Dermis microvascular lymphatic vessel endothelial cell (primary cell): ENCODE measurements around the gene FAM83E. TPM values are rescaled to one million over a fixed set of nuclear protein-coding genes. Genes with fewer than 3 reads are reported as not detected.

Experiments
- DNase-seq, 2 donors: peaks; one replicate each; pipeline versions ENCODE4 v3.0.0 to v3.0.0-alpha.2; 2010; ENCODE audit warnings: low read depth in 2 of 2
- total RNA-seq: library from RNA; depleted of rRNA; stranded (reverse); fragments of >200 nt; gene quantifications from 2 replicates; pipeline ENCODE4 v1.2.1, GENCODE V29; 2014

The FAM83E gene
- total RNA-seq, 1 donor from 2014 or later, result 0.26 TPM

- DNase-seq, result no peak
Observed at GRCh38 chr19:48628486-48629296, 13.8 kb upstream of the FAM83E start.

- no peak for DNase-seq
Observed at GRCh38 chr19:48627865-48628314, 13.0 kb upstream of the FAM83E start.

- DNase-seq, result no peak
Observed at GRCh38 chr19:48627201-48627864, 12.5 kb upstream of the FAM83E start.

GRCh38 chr19:48625891-48626327, 11.0 kb upstream of the FAM83E start:
- no peak for DNase-seq

GRCh38 chr19:48624791-48625723, 10.2 kb upstream of the FAM83E start:
- DNase-seq, result no peak

GRCh38 chr19:48624067-48624594, 9.3 kb upstream of the FAM83E start:
- peak; percentile 93 to 99 for DNase-seq

- DNase-seq, result no peak
Observed at GRCh38 chr19:48623556-48624066, 8.7 kb upstream of the FAM83E start.

GRCh38 chr19:48619692-48620585, 5.1 kb upstream of the FAM83E start:
- no peak for DNase-seq

GRCh38 chr19:48618916-48619691, 4.2 kb upstream of the FAM83E start, which contains the start of the genes RPL18 and SPHK2:
RPL18 (minus strand) TSS chr19:48619178; CDS start chr19:48619143, 35 bp downstream.
SPHK2 (plus strand) TSS chr19:48619506; CDS start chr19:48620515, 1,009 bp downstream.
- DNase-seq, result peak; percentile 100

- no peak for DNase-seq
Observed at GRCh38 chr19:48618278-48618915, 3.5 kb upstream of the FAM83E start.

- DNase-seq, result no peak
Observed at GRCh38 chr19:48617146-48617937, 2.5 kb upstream of the FAM83E start.

- DNase-seq, result no peak
Observed at GRCh38 chr19:48616491-48617056, 1.7 kb upstream of the FAM83E start.

GRCh38 chr19:48616041-48616436, 1.2 kb upstream of the FAM83E start:
- no peak for DNase-seq

GRCh38 chr19:48615231-48616040, 560 bp upstream of the FAM83E start:
- DNase-seq, result no peak

- DNase-seq, result no peak
Observed at GRCh38 chr19:48613852-48614435, 932 bp downstream of the FAM83E start.
